GM10266 (cell line): ENCODE results near the gene TAC3.

Experiments
- DNase-seq: peaks from one replicate; pipeline ENCODE4 v3.0.0; 2012; ENCODE audit errors: extremely low spot score
- TF ChIP-seq, protein P1 (sequence below): IDR thresholded peaks from 2 replicates; pipeline ENCODE4 v1.5.1; 2012; ENCODE audit warnings: mild to moderate bottlenecking, low read depth; ENCODE audit not compliant: control insufficient read depth, insufficient read depth; ENCODE audit errors: missing control alignments

Gene TAC3

GRCh38 chr12:57049890-57050289 lies 33.6 kb upstream of the TAC3 start, which contains the start of gene MYO1A:
Gene MYO1A, minus strand, starts transcription at chr12:57050129. Its CDS starts 1,806 bp downstream, at chr12:57048323.
- DNase-seq: no peak
- TF ChIP-seq, protein P1, sequence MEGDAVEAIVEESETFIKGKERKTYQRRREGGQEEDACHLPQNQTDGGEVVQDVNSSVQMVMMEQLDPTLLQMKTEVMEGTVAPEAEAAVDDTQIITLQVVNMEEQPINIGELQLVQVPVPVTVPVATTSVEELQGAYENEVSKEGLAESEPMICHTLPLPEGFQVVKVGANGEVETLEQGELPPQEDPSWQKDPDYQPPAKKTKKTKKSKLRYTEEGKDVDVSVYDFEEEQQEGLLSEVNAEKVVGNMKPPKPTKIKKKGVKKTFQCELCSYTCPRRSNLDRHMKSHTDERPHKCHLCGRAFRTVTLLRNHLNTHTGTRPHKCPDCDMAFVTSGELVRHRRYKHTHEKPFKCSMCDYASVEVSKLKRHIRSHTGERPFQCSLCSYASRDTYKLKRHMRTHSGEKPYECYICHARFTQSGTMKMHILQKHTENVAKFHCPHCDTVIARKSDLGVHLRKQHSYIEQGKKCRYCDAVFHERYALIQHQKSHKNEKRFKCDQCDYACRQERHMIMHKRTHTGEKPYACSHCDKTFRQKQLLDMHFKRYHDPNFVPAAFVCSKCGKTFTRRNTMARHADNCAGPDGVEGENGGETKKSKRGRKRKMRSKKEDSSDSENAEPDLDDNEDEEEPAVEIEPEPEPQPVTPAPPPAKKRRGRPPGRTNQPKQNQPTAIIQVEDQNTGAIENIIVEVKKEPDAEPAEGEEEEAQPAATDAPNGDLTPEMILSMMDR: no peak

GRCh38 chr12:57049119-57049446 lies 32.8 kb upstream of the TAC3 start:
- TF ChIP-seq, protein P1: no peak
- no peak for DNase-seq

DNA sequence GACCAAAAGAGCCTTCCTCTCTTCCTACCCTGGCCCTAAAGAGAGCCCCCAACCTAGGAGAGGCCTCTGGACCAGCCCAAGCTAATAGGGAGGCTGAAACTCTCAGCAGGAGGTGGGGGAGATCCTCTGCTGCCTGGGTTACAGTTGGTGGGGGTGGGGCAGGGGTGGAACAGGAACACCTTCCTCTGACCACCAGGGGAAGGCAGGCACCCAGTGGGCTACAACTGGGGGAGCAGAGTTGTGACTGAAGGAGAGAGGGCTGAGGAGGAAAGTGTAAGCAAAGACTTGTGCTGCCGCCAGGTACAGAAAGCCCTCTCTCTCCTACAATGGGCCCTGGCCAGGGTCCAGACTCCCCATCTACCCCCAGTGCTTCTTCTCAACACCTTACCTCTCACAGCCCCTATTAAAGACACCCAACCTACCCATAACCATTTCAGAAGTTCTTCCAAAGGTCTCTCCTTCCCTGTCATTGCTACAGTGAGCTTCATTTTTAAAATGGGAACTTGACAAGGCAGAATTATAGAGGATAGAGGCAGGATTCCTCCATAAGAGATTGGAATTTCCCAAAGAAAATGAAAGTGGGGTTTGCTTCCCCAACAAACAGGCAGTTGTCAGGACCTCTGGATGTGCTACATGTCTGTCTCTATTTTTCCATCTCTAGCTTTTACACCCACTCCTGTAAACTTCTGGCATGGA lies 32.2 kb upstream of the TAC3 start:
- TF ChIP-seq, protein P1: no peak
- no peak for DNase-seq

GRCh38 chr12:57047981-57048380 lies 31.7 kb upstream of the TAC3 start:
- TF ChIP-seq, protein P1: no peak
- no peak for DNase-seq

DNA sequence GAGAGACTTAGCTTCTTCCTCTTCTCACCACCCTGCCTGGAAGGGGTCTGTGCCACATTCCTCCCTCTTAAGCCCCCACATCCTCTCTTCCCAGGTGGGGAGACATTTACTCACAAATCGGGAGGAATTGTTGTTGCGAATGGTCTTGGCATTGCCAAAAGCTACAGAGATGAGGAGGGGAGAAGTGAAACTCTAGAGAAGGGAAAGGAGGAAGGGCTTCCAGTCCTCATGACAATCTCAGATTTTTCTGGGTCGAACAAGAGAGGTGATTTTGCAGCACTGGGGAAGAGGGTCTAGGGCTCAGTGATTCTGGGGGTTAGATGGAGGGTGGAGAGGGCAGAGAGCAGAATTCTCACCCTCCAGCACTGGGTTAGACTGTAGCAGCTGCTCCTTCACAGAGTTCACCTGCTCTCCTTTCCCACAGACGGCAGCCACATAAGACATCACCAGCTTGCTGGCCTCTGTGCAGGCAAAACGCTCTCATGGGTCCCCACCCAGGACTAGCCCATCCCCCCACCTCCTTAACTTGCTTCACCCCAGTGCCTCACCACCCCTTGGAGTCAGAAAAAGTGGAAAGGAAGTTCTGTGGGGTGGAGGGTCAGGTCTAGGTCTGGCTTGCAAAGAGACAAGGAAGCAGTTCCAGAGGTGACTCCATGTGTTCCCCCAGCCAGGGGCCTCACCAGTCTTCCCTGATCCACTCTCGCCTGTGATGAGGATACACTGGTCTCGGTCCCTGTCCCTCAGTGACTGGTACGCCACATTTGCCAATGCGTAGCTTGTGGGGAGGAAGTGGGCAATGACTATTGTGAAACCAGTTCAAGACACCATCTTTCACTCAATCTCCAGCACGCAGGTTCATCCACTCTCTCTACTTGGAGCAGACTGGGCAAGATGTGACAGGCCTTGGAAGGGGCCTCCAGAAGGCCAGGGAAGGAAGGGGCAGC lies 30.9 kb upstream of the TAC3 start:
- TF ChIP-seq, protein P1: no peak
- DNase-seq: no peak

GRCh38 chr12:57046086-57046791 lies 29.9 kb upstream of the TAC3 start:
- TF ChIP-seq, protein P1: no peak
- no peak for DNase-seq
